Lower leg skin (tissue), 3 donors: Measurements from ENCODE around the gene BRICD5.

Experiments used
- CTCF ChIP-seq, 3 donors: fragments of 450-650 bp; IDR thresholded peaks; one replicate each; pipeline ENCODE4 v1.5.1; 2016; ENCODE audit warnings: antibody characterized with exemption in 3 of 3, mild to moderate bottlenecking in 3 of 3, moderate library complexity in 2 of 3
- POLR2A ChIP-seq, 2 donors: fragments of 450-650 bp; IDR thresholded peaks; one replicate each; pipeline ENCODE4 v1.6.1; 2016 to 2017; ENCODE audit warnings: antibody characterized with exemption in 2 of 2, mild to moderate bottlenecking in 1 of 2, moderate library complexity in 1 of 2

- TF ChIP-seq CTCF (IDR thresholded peaks at IDR 0.05) (no peak), POLR2A (IDR thresholded peaks at IDR 0.05) (no peak)
Measured at GRCh38 chr16:2216330-2216729, 5.7 kb upstream of the BRICD5 start.
